H1 (cell line): ENCODE results near the gene FBN2. TPM values are rescaled to one million over a fixed set of nuclear protein-coding genes. Genes with fewer than 3 reads are reported as not detected.

Source experiments
- CTCF ChIA-PET: fragments of 300-600 bp; sonication (Branson Sonifier 250); formaldehyde crosslinking; loops from one replicate; lab custom pipeline; 2021; ENCODE audit not compliant: partially characterized antibody; lab: Charles Lee
- POLR2A ChIA-PET: fragments of 300-600 bp; sonication (Branson Sonifier 250); formaldehyde crosslinking; loops from one replicate; lab custom pipeline; 2021; ENCODE audit warnings: inconsistent platforms; ENCODE audit not compliant: partially characterized antibody; lab: Charles Lee
- DNase-seq, 2 experiments: peaks; one replicate each; pipeline versions ENCODE4 v3.0.0 to v3.0.0-alpha.2; 2010 to 2022; ENCODE audit warnings: low spot score in 2 of 2, low read depth in 1 of 2, mixed read lengths in 1 of 2
- FAIRE-seq: peaks from 2 replicates; lab custom pipeline; 2011; peaks lifted over from hg19 to GRCh38; lab: Jason Lieb, UNC
- H2AFZ ChIP-seq: 2 replicates; pipeline ENCODE4 v1.8.1; 2012; ENCODE audit warnings: low read length, inconsistent platforms
- H2AK5ac ChIP-seq: 2 replicates; pipeline ENCODE4 v1.6.1; 2013; ENCODE audit warnings: low read depth, low read length
- H2BK120ac ChIP-seq: replicated peaks from 2 replicates; pipeline ENCODE3; 2013; ENCODE audit warnings: low read depth, low read length, inconsistent platforms
- H2BK12ac ChIP-seq: 2 replicates; pipeline ENCODE4 v1.6.1; 2013; ENCODE audit warnings: low read depth, low read length
- H2BK15ac ChIP-seq: 2 replicates; pipeline ENCODE4 v1.6.1; 2013; ENCODE audit warnings: low read length
- H2BK20ac ChIP-seq: 2 replicates; pipeline ENCODE4 v1.6.1; 2013; ENCODE audit warnings: low read length
- H2BK5ac ChIP-seq: 2 replicates; pipeline ENCODE4 v1.6.1; 2013; ENCODE audit warnings: low read depth, low read length
- H3K14ac ChIP-seq: 2 replicates; pipeline ENCODE4 v1.6.1; 2013; ENCODE audit warnings: inconsistent platforms; ENCODE audit not compliant: insufficient read length
- H3K18ac ChIP-seq: 2 replicates; pipeline ENCODE4 v1.6.1; 2013; ENCODE audit warnings: low read length; ENCODE audit errors: extremely low read depth
- H3K23ac ChIP-seq: 2 replicates; pipeline ENCODE4 v1.6.1; 2013; ENCODE audit warnings: inconsistent platforms; ENCODE audit not compliant: insufficient read length
- H3K23me2 ChIP-seq: 2 replicates; pipeline ENCODE4 v1.6.1; 2013; ENCODE audit warnings: low read depth, low read length
- H3K27ac ChIP-seq: 2 replicates; pipeline ENCODE4 v1.6.1; 2011; ENCODE audit warnings: low read depth, low read length, inconsistent platforms
- H3K27me3 ChIP-seq, 4 experiments: replicated peaks in 1 of 4; 1 replicate in 1 of 4; 2 replicates in 3 of 4; pipeline versions ENCODE4 v1.6.1 to v1.8.1; 2011 to 2013; ENCODE audit warnings: low read length in 3 of 4, mild to moderate bottlenecking in 3 of 4, inconsistent platforms in 2 of 4, mixed read lengths in 2 of 4, moderate library complexity in 1 of 4; ENCODE audit not compliant: control insufficient read depth in 3 of 4, insufficient read depth in 3 of 4; ENCODE audit errors: extremely low read depth in 1 of 4
- H3K36me3 ChIP-seq, 4 experiments: 2 replicates each; pipeline versions ENCODE4 v1.6.1 to v1.8.1; 2011 to 2013; ENCODE audit warnings: mild to moderate bottlenecking in 4 of 4, low read length in 3 of 4, moderate library complexity in 2 of 4, control low read depth in 1 of 4, inconsistent platforms in 1 of 4; ENCODE audit not compliant: insufficient read depth in 4 of 4, control insufficient read depth in 2 of 4
- H3K4ac ChIP-seq: replicated peaks from 2 replicates; pipeline ENCODE3; 2013; ENCODE audit warnings: low read length, low read depth, mixed read lengths, inconsistent platforms; ENCODE audit not compliant: insufficient read length
- H3K4me1 ChIP-seq, 4 experiments: replicated peaks in 1 of 4; 1 replicate in 1 of 4; 2 replicates in 3 of 4; pipeline versions ENCODE4 v1.6.1 to v1.8.1; 2011 to 2013; ENCODE audit warnings: low read length in 3 of 4, inconsistent platforms in 2 of 4, mixed read lengths in 1 of 4; ENCODE audit not compliant: insufficient read depth in 4 of 4, control insufficient read depth in 3 of 4
- H3K4me2 ChIP-seq, 2 experiments: 2 replicates each; pipeline versions ENCODE4 v1.6.1 to v1.8.1; 2011 to 2013; ENCODE audit warnings: low read depth in 2 of 2, low read length in 2 of 2, control low read depth in 1 of 2, inconsistent platforms in 1 of 2, mild to moderate bottlenecking in 1 of 2; ENCODE audit not compliant: insufficient read depth in 1 of 2
- H3K4me3 ChIP-seq, 4 experiments: fragments of 200-600, 300-600 bp in 1 of 4; sonication (generic), shearing (Covaris generic), sonication (Bioruptor Twin) in 1 of 4; 2 replicates each; pipeline versions ENCODE4 v1.5.1 to v1.8.1; 2011 to 2016; ENCODE audit warnings: low read length in 4 of 4, low read depth in 3 of 4, control low read depth in 2 of 4, inconsistent platforms in 2 of 4, mild to moderate bottlenecking in 2 of 4, mixed read lengths in 1 of 4, moderate library complexity in 1 of 4; ENCODE audit not compliant: insufficient read depth in 2 of 4; ENCODE audit errors: extremely low read depth in 1 of 4
- H3K56ac ChIP-seq: replicated peaks from 2 replicates; pipeline ENCODE3; 2013; ENCODE audit warnings: low read depth, mild to moderate bottlenecking, mixed read lengths, low read length, inconsistent platforms; ENCODE audit not compliant: insufficient read length
- H3K79me1 ChIP-seq: 2 replicates; pipeline ENCODE4 v1.6.1; 2013; ENCODE audit warnings: low read depth, low read length, control low read depth
- H3K79me2 ChIP-seq, 2 experiments: 2 replicates each; pipeline versions ENCODE4 v1.6.1 to v1.8.1; 2012 to 2013; ENCODE audit warnings: low read length in 2 of 2, mild to moderate bottlenecking in 2 of 2, inconsistent platforms in 1 of 2; ENCODE audit not compliant: insufficient read depth in 2 of 2, control insufficient read depth in 1 of 2
- H3K9ac ChIP-seq, 4 experiments: replicated peaks in 1 of 4; 1 replicate in 1 of 4; 2 replicates in 3 of 4; pipeline versions ENCODE4 v1.6.1 to v1.8.1; 2011 to 2013; ENCODE audit warnings: low read depth in 3 of 4, low read length in 3 of 4, control low read depth in 2 of 4, mild to moderate bottlenecking in 2 of 4, moderate library complexity in 2 of 4, inconsistent platforms in 1 of 4; ENCODE audit errors: extremely low read depth in 1 of 4
- H3K9me3 ChIP-seq, 2 experiments: 2 replicates each; pipeline versions ENCODE4 v1.6.1 to v1.8.1; 2012 to 2013; ENCODE audit warnings: mild to moderate bottlenecking in 2 of 2, moderate library complexity in 2 of 2, control low read depth in 1 of 2, inconsistent platforms in 1 of 2, low read depth in 1 of 2, low read length in 1 of 2, mixed read lengths in 1 of 2; ENCODE audit not compliant: insufficient read depth in 2 of 2
- H4K20me1 ChIP-seq, 2 experiments: replicated peaks in 1 of 2; 2 replicates each; pipeline versions ENCODE3 to v1.8.1; 2011 to 2013; ENCODE audit warnings: inconsistent platforms in 2 of 2, low read length in 2 of 2, mild to moderate bottlenecking in 1 of 2; ENCODE audit not compliant: insufficient read depth in 2 of 2, control insufficient read depth in 1 of 2
- H4K5ac ChIP-seq: 2 replicates; pipeline ENCODE4 v1.6.1; 2013; ENCODE audit warnings: low read length, low read depth, mixed read lengths, inconsistent platforms; ENCODE audit not compliant: insufficient read length
- H4K8ac ChIP-seq: 2 replicates; pipeline ENCODE4 v1.8.0; 2013; ENCODE audit warnings: mild to moderate bottlenecking, moderate library complexity, low read length, inconsistent platforms; ENCODE audit not compliant: insufficient read depth; ENCODE audit errors: extremely low read depth
- H4K91ac ChIP-seq: replicated peaks from 2 replicates; pipeline ENCODE3; 2013; ENCODE audit warnings: low read length, mixed read lengths, inconsistent platforms; ENCODE audit not compliant: insufficient read length
- EP300 ChIP-seq, 2 experiments: IDR thresholded peaks; 1 replicate in 1 of 2; 2 replicates in 1 of 2; pipeline ENCODE4 v1.6.1; 2011 to 2012; ENCODE audit warnings: low read depth in 2 of 2, low read length in 2 of 2, mild to moderate bottlenecking in 2 of 2, borderline replicate concordance in 1 of 2, inconsistent platforms in 1 of 2, moderate library complexity in 1 of 2
- EZH2 ChIP-seq: fragments of 200-600 bp; sonication (generic); IDR thresholded peaks from 2 replicates; pipeline ENCODE4 v1.7.1; 2012; ENCODE audit warnings: low read depth, mild to moderate bottlenecking, moderate library complexity, low read length, inconsistent platforms; ENCODE audit not compliant: severe bottlenecking
- JUN ChIP-seq: IDR thresholded peaks from 2 replicates; pipeline ENCODE4 v1.6.1; 2011; ENCODE audit warnings: low read depth, mild to moderate bottlenecking, improper control_type of control experiment, low read length
- KDM5A ChIP-seq: fragments of 200-600 bp; IDR thresholded peaks from 2 replicates; pipeline ENCODE4 v1.7.1; 2012; ENCODE audit warnings: mild to moderate bottlenecking, low read length, inconsistent platforms, mixed read lengths
- POLR2A ChIP-seq, 2 experiments: IDR thresholded peaks; 1 replicate in 1 of 2; 2 replicates in 1 of 2; pipeline ENCODE4 v1.6.1; 2011; ENCODE audit warnings: low read depth in 2 of 2, low read length in 2 of 2, mild to moderate bottlenecking in 2 of 2; ENCODE audit errors: control extremely low read depth in 1 of 2
- SP4 ChIP-seq: IDR thresholded peaks from 2 replicates; pipeline ENCODE4 v1.6.1; 2012; ENCODE audit warnings: low read length, inconsistent platforms
- SUZ12 ChIP-seq: fragments of 200-600 bp; sonication (generic); IDR thresholded peaks from 2 replicates; pipeline ENCODE4 v1.6.1; 2012; ENCODE audit warnings: mild to moderate bottlenecking, inconsistent platforms, low read length, moderate library complexity, mixed read lengths
- WGBS, 2 experiments: shearing (Covaris generic) in 1 of 2; methylation state at CpG; one replicate each; pipeline versions ENCODE4 v1.1.6 to v1.1.7; 2013 to 2015; ENCODE audit warnings: low lambda C conversion rate in 2 of 2, mixed read lengths in 2 of 2, inconsistent platforms in 1 of 2, low coverage in 1 of 2, missing lambda C conversion rate in 1 of 2; ENCODE audit not compliant: insufficient replicate concordance in 2 of 2, insufficient coverage in 1 of 2, insufficient read length in 1 of 2; ENCODE audit errors: extremely low coverage in 1 of 2, missing lambda C conversion rate in 1 of 2; 5-methylcytosine and 5-hydroxymethylcytosine counted together
- polyA plus RNA-seq, 7 experiments: library from polyadenylated mRNA; depleted of rRNA in 3 of 7; stranded (reverse) in 5 of 7; unstranded in 2 of 7; fragments of >200 nt in 5 of 7; fragments of 200-250 nt in 2 of 7; gene quantifications; 1 replicate in 5 of 7; 2 replicates in 1 of 7; 4 replicates in 1 of 7; pipeline versions ENCODE4 v1.2.1 to v1.2.3, GENCODE V29; 2011 to 2013; ENCODE audit warnings: missing spikeins in 2 of 7, mixed read lengths in 2 of 7
- total RNA-seq: library from RNA; stranded (reverse); fragmentation: NEBNext Ultra II Directional; extraction: Animal tissue kit (Norgen Biotek cat#: 25700); gene quantifications from 2 replicates; pipeline ENCODE4 v1.2.1, GENCODE V29; 2021

Gene FBN2
- total and polyA plus RNA-seq, 2 of the 8 experiments (the other 6 are each of a cell fraction or from before 2014, with no cell fraction given), result 14.1 to 16.3 TPM

GRCh38 chr5:128539038-128539429 is 989 bp upstream of the FBN2 start:
- Histone ChIP-seq H3K4me1 (peaks cover 0 to 4% (median 2%) of the 10 kb centered on the region in 4 experiments; a peak in 3 of 7 replicates), H3K9me3 (no peaks in the 10 kb centered on the region), H4K91ac (peak overlapping the region; percentile 10), H3K4me2 (peak overlapping the region; percentile 85 to 93), H3K14ac (no peak overlapping the region), H2BK15ac (no peak overlapping the region), H2BK120ac (no peak overlapping the region), H3K18ac (peak overlapping the region; percentile 32; the same call in 1 of the 2 replicates), H4K20me1 (no peaks in the 10 kb centered on the region), H2AFZ (no peak overlapping the region; the same call in 1 of the 2 replicates), H3K4ac (no peak overlapping the region), H2BK20ac (no peak overlapping the region), H3K9ac (peak overlapping the region; percentile 19 to 60 (median 48); a peak in 5 of 7 replicates), H3K27ac (no peak overlapping the region), H3K56ac (no peak overlapping the region), H3K36me3 (no peaks in the 10 kb centered on the region), H3K79me2 (no peaks in the 10 kb centered on the region), H4K8ac (peak overlapping the region; percentile 73; the same call in 1 of the 2 replicates), H3K23me2 (peaks cover 23% of the 10 kb centered on the region; the same call in 1 of the 2 replicates), H3K23ac (no peak overlapping the region), H3K27me3 (peaks cover 2 to 24% (median 20%) of the 10 kb centered on the region in 4 experiments), H2BK5ac (no peak overlapping the region), H3K4me3 (peak overlapping the region; percentile 38 to 78 (median 61)), H4K5ac (no peak overlapping the region), H3K79me1 (no peaks in the 10 kb centered on the region), H2AK5ac (no peak overlapping the region), H2BK12ac (no peak overlapping the region)
- TF ChIP-seq SUZ12, result peak; percentile 49; the same call in 1 of the 2 replicates
- no peak for TF ChIP-seq JUN
- TF ChIP-seq EP300 (IDR thresholded peaks at IDR 0.05; ENCODE audit: borderline replicate concordance in 1 of 2, low read depth in 2 of 2, low read length in 2 of 2), result no peak
- no peak; the same call in 1 of the 2 replicates for TF ChIP-seq SP4
- peak; percentile 32 for TF ChIP-seq EZH2
- peak in 1 of 2 experiments; percentile 44; a peak in 1 of 3 replicates for TF ChIP-seq POLR2A (IDR thresholded peaks at IDR 0.05; ENCODE audit: control extremely low read depth in 1 of 2, low read depth in 2 of 2, low read length in 2 of 2)
- TF ChIP-seq KDM5A, result no peak
- FAIRE-seq (no peak), DNase-seq (no peak)
- POLR2A ChIA-PET, result interaction anchor here (1.2 kb wide), 1 partner anchor 35 kb away, joined by 3 read pairs; no protein-coding TSS in a partner anchor
- 1% methylated on average over 13 of the region's 20 CpGs; no CpG with 5 or more reads in 1 of the 2 experiments for WGBS, 2 experiments
- CTCF ChIA-PET, result no interaction called here
